GM21825 (cell line): Measurements from ENCODE around the gene HNRNPA2B1.

ENCODE experiments used
- ATAC-seq: cut with Tn5 transposase; IDR thresholded peaks from one replicate; pipeline ENCODE4 v1.9.1; 2021; ENCODE audit warnings: mild to moderate bottlenecking, moderate library complexity; ENCODE audit not compliant: unreplicated experiment

Gene HNRNPA2B1

GRCh38 chr7:26200444-26201246, at the start of gene HNRNPA2B1:
HNRNPA2B1 (minus strand) TSS chr7:26200746; CDS start chr7:26200577, 169 bp downstream.
- peak; percentile 59 for ATAC-seq

- no peak for ATAC-seq
These were observed 49.7 kb upstream of the HNRNPA2B1 start for GRCh38 chr7:26250239-26250638.

GRCh38 chr7:26245150-26245549, 44.6 kb upstream of the HNRNPA2B1 start:
- ATAC-seq, result no peak

GRCh38 chr7:26238032-26238431, 37.5 kb upstream of the HNRNPA2B1 start:
- ATAC-seq, result no peak

GRCh38 chr7:26237035-26237807, 36.7 kb upstream of the HNRNPA2B1 start:
- ATAC-seq, result no peak

GRCh38 chr7:26233902-26234511, 33.5 kb upstream of the HNRNPA2B1 start:
- no peak for ATAC-seq

- no peak for ATAC-seq
These were observed 27.4 kb upstream of the HNRNPA2B1 start for GRCh38 chr7:26227987-26228386.

- ATAC-seq, result no peak
These were observed 23.8 kb upstream of the HNRNPA2B1 start for GRCh38 chr7:26224359-26224758.

GRCh38 chr7:26216049-26216448, 15.5 kb upstream of the HNRNPA2B1 start:
- no peak for ATAC-seq

GRCh38 chr7:26213807-26214515, 13.4 kb upstream of the HNRNPA2B1 start:
- no peak for ATAC-seq

GRCh38 chr7:26212921-26213718, 12.6 kb upstream of the HNRNPA2B1 start:
- no peak for ATAC-seq

- no peak for ATAC-seq
These were observed 7.5 kb upstream of the HNRNPA2B1 start for GRCh38 chr7:26208040-26208439.

- ATAC-seq, result no peak
These were observed 2.5 kb upstream of the HNRNPA2B1 start for GRCh38 chr7:26203016-26203415.

- ATAC-seq, result peak; percentile 3
These were observed 1.8 kb upstream of the HNRNPA2B1 start for GRCh38 chr7:26202019-26202990.

- peak; percentile 45 for ATAC-seq
These were observed 887 bp upstream of the HNRNPA2B1 start, which contains the start of gene CBX3 for GRCh38 chr7:26201247-26202018. CBX3 (plus strand) TSS chr7:26201745; CDS start chr7:26202999, 1,254 bp downstream.

GRCh38 chr7:26200038-26200443, 505 bp downstream of the HNRNPA2B1 start:
- ATAC-seq, result no peak

- no peak for ATAC-seq
These were observed 1.1 kb downstream of the HNRNPA2B1 start for GRCh38 chr7:26199301-26200037.
